ENCODE data around the gene COL1A1.

DNA sequence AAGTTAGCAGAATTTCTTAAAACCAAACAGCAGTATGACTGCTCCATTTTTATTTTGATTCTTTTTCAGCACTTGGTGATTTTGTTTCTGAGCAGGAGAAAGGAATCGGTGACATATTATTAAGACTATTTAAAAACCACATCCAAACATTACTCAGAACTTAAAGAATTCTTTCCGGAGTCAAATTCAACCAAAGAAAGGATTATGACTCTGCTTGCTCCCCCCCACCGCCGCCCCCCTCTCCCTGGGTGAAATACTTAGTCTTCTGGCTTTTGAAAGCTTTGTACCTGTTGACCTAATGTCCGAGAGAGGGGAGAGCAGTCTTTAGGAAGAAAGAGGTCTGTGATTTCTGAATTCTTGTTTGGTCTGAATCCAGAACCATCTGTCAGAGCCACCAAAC is 17.9 kb upstream of the COL1A1 start:
- TF ChIP-seq POLR2AphosphoS5 (IDR thresholded peaks at IDR 0.05; ENCODE audit: insufficient read depth in 1 of 2, low read depth in 1 of 2) (no peak), CTCF (IDR thresholded peaks at IDR 0.05) (no peak)
